K562 (cell line): ENCODE measurements around the gene SLC39A11. TPM values are rescaled to one million over a fixed set of nuclear protein-coding genes. Genes with fewer than 3 reads are reported as not detected.

Experiments
- ARID1B ChIP-seq: fragments of 450-650 bp; IDR thresholded peaks from 2 replicates; pipeline ENCODE4 v1.6.1; 2016; ENCODE audit warnings: antibody characterized with exemption, mild to moderate bottlenecking, inconsistent platforms
- ARNT ChIP-seq, 2 experiments: fragments of 450-650 bp; IDR thresholded peaks; 2 replicates each; pipeline ENCODE4 v1.6.1; 2016; ENCODE audit warnings: mild to moderate bottlenecking in 1 of 2
- CHD4 ChIP-seq: fragments of 200-600 bp; sonication (generic); IDR thresholded peaks from 3 replicates; pipeline ENCODE4 v1.6.1; 2012; ENCODE audit warnings: low read depth, mild to moderate bottlenecking, mixed read lengths, low read length, inconsistent platforms; ENCODE audit not compliant: insufficient read depth, insufficient replicate concordance, poor library complexity, severe bottlenecking
- DPF2 ChIP-seq: fragments of 450-650 bp; IDR thresholded peaks from 2 replicates; pipeline ENCODE4 v1.6.1; 2016
- GATAD2A ChIP-seq: fragments of 450-650 bp; IDR thresholded peaks from 2 replicates; pipeline ENCODE4 v1.6.1; 2017
- KDM2B ChIP-seq: fragments of 250-450 bp; sonication (Bioruptor Pico); IDR thresholded peaks from 2 replicates; pipeline ENCODE4 v1.8.0; 2021; ENCODE audit warnings: mild to moderate bottlenecking, moderate library complexity
- NR2C2 ChIP-seq, 2 experiments: fragments of 200-800 bp in 1 of 2; sonication (Bioruptor generic) in 1 of 2; sonication (generic) in 1 of 2; formaldehyde crosslinking in 1 of 2; IDR thresholded peaks; 2 replicates each; pipeline versions ENCODE4 v1.6.1 to v1.8.0; 2016 to 2022; ENCODE audit warnings: mild to moderate bottlenecking in 1 of 2, missing compliant biosample characterization in 1 of 2, missing genetic modification characterization in 1 of 2, missing genetic modification reagents in 1 of 2
- PBX2 ChIP-seq, 2 experiments: IDR thresholded peaks in 1 of 2; conservative IDR thresholded peaks in 1 of 2; 2 replicates each; pipeline ENCODE4 v1.6.1; 2016; ENCODE audit warnings: low read depth in 2 of 2, mild to moderate bottlenecking in 1 of 2, missing compliant biosample characterization in 1 of 2, missing genetic modification characterization in 1 of 2, moderate library complexity in 1 of 2
- RAD51 ChIP-seq: fragments of 450-650 bp; IDR thresholded peaks from 2 replicates; pipeline ENCODE4 v1.7.1; 2016; ENCODE audit warnings: low read depth, mild to moderate bottlenecking, borderline replicate concordance
- SMARCE1 ChIP-seq: fragments of 450-650 bp; IDR thresholded peaks from 2 replicates; pipeline ENCODE4 v1.7.1; 2016; ENCODE audit warnings: mild to moderate bottlenecking
- SRSF1 ChIP-seq: fragments of 200-400 bp; formaldehyde crosslinking; IDR thresholded peaks from 2 replicates; pipeline ENCODE4 v1.6.1; 2017; ENCODE audit warnings: mild to moderate bottlenecking, low read depth, low read length, moderate library complexity
- TBL1XR1 ChIP-seq, 2 experiments: IDR thresholded peaks; 2 replicates each; pipeline ENCODE4 v1.6.1; 2012; ENCODE audit warnings: improper control_type of control experiment in 2 of 2, low read length in 2 of 2, mild to moderate bottlenecking in 1 of 2
- ZEB2 ChIP-seq: fragments of 450-650 bp; IDR thresholded peaks from 2 replicates; pipeline ENCODE4 v1.6.1; 2016
- ZKSCAN1 ChIP-seq: fragments of 150-350 bp; IDR thresholded peaks from 2 replicates; pipeline ENCODE4 v1.6.1; 2016; ENCODE audit warnings: low read depth, low read length
- polyA plus RNA-seq, 8 experiments: library from polyadenylated mRNA; depleted of rRNA in 4 of 8; stranded (reverse) in 5 of 8; unstranded in 3 of 8; fragments of >200 nt; fragmentation: Nextera tagmentation in 2 of 8; fragmentation: Illumina TruSeq in 1 of 8; extraction: Ambion mirVana in 2 of 8; extraction: Trizol in 1 of 8; gene quantifications; 2 replicates each; pipeline versions ENCODE4 v1.2.1 to v1.2.3, GENCODE V29; 2011 to 2014; ENCODE audit warnings: inconsistent platforms in 1 of 8, missing spikeins in 1 of 8
- total RNA-seq, 7 experiments: library from RNA; depleted of rRNA in 6 of 7; stranded (reverse); fragments of >200 nt in 6 of 7; fragmentation: Illumina TruSeq in 2 of 7; extraction: Trizol in 2 of 7; gene quantifications; 2 replicates each; pipeline versions ENCODE4 v1.2.1 to v1.2.3, GENCODE V29; 2011 to 2021; ENCODE audit warnings: low replicate concordance in 1 of 7
- TF ChIP-seq, protein P1 (sequence below), 2 experiments: fragments of 450-650 bp; formaldehyde crosslinking in 1 of 2; IDR thresholded peaks; 2 replicates each; pipeline versions ENCODE4 v1.4.0 to v1.6.1; 2014 to 2020; ENCODE audit warnings: mild to moderate bottlenecking in 2 of 2, borderline replicate concordance in 1 of 2, low read depth in 1 of 2
- TF ChIP-seq, protein P2 (sequence below): fragments of 450-650 bp; formaldehyde crosslinking; IDR thresholded peaks from 2 replicates; pipeline ENCODE4 v1.4.0; 2022; ENCODE audit warnings: missing genetic modification characterization

The SLC39A11 gene
- total and polyA plus RNA-seq, 9 of the 15 experiments (the other 6 are each of a cell fraction or from before 2014, with no cell fraction given): 10.5 to 26.4 (median 13.4) TPM

GRCh38 chr17:73011016-73011486 is 81.4 kb downstream of the SLC39A11 start (continued):
- TF ChIP-seq PBX2 (CRISPR knock-in tag; IDR thresholded peaks at IDR 0.05; ENCODE audit: low read depth): no peak
- peak; percentile 29 for TF ChIP-seq PBX2 (tag; conservative IDR thresholded peaks at IDR 0.05; ENCODE audit: low read depth)
- peak; percentile 78 for TF ChIP-seq SMARCE1
- peak; percentile 31; the same call in 1 of the 2 replicates for TF ChIP-seq RAD51
- TF ChIP-seq ARID1B: peak; percentile 92
- peak in 1 of 2 experiments; percentile 32; a peak in 1 of 4 replicates for TF ChIP-seq ARNT (IDR thresholded peaks at IDR 0.05)
- TF ChIP-seq, protein P1, sequence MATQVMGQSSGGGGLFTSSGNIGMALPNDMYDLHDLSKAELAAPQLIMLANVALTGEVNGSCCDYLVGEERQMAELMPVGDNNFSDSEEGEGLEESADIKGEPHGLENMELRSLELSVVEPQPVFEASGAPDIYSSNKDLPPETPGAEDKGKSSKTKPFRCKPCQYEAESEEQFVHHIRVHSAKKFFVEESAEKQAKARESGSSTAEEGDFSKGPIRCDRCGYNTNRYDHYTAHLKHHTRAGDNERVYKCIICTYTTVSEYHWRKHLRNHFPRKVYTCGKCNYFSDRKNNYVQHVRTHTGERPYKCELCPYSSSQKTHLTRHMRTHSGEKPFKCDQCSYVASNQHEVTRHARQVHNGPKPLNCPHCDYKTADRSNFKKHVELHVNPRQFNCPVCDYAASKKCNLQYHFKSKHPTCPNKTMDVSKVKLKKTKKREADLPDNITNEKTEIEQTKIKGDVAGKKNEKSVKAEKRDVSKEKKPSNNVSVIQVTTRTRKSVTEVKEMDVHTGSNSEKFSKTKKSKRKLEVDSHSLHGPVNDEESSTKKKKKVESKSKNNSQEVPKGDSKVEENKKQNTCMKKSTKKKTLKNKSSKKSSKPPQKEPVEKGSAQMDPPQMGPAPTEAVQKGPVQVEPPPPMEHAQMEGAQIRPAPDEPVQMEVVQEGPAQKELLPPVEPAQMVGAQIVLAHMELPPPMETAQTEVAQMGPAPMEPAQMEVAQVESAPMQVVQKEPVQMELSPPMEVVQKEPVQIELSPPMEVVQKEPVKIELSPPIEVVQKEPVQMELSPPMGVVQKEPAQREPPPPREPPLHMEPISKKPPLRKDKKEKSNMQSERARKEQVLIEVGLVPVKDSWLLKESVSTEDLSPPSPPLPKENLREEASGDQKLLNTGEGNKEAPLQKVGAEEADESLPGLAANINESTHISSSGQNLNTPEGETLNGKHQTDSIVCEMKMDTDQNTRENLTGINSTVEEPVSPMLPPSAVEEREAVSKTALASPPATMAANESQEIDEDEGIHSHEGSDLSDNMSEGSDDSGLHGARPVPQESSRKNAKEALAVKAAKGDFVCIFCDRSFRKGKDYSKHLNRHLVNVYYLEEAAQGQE (IDR thresholded peaks at IDR 0.05; ENCODE audit: borderline replicate concordance): peak; percentile 68
- TF ChIP-seq, protein P1 (CRISPR knock-in tag; IDR thresholded peaks at IDR 0.05; ENCODE audit: low read depth): no peak
- TF ChIP-seq NR2C2 (CRISPR knock-in tag; IDR thresholded peaks at IDR 0.05): no peak
- TF ChIP-seq NR2C2 (tag; IDR thresholded peaks at IDR 0.05): peak; percentile 62; the same call in 1 of the 2 replicates
- peak; percentile 58; the same call in 1 of the 2 replicates for TF ChIP-seq ZEB2
- TF ChIP-seq SRSF1: no peak
- no peak for TF ChIP-seq CHD4
- TF ChIP-seq DPF2: peak; percentile 90
- TF ChIP-seq, protein P2, sequence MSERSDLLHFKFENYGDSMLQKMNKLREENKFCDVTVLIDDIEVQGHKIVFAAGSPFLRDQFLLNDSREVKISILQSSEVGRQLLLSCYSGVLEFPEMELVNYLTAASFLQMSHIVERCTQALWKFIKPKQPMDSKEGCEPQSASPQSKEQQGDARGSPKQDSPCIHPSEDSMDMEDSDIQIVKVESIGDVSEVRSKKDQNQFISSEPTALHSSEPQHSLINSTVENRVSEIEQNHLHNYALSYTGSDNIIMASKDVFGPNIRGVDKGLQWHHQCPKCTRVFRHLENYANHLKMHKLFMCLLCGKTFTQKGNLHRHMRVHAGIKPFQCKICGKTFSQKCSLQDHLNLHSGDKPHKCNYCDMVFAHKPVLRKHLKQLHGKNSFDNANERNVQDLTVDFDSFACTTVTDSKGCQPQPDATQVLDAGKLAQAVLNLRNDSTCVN (CRISPR knock-in tag): 0 out of 2 replicates have a peak, but pooled peaks have one; percentile 66
- TF ChIP-seq TBL1XR1 (IDR thresholded peaks at IDR 0.05; ENCODE audit: low read length in 2 of 2): 0 out of 4 replicates have a peak, but pooled peaks of 1 of the 2 experiments have one; percentile 45
- peak; percentile 97 for TF ChIP-seq GATAD2A
- TF ChIP-seq KDM2B (CRISPR knock-in tag): no peak
- 0 out of 2 replicates have a peak, but pooled peaks have one; percentile 59 for TF ChIP-seq ZKSCAN1
